GM23338 (cell line): Measurements from ENCODE around the gene BNIP3. TPM values are rescaled to one million over a fixed set of nuclear protein-coding genes. Genes with fewer than 3 reads are reported as not detected.

Experiments
- ATAC-seq: fragments of 200-7000 bp; cut with Tn5 transposase; 3 replicates; pipeline ENCODE4 v1.9.1; 2020
- DNase-seq: peaks from one replicate; pipeline ENCODE4 v3.0.0-alpha.2; 2015; ENCODE audit warnings: low spot score
- H2AFZ ChIP-seq: fragments of 200-600 bp; sonication (generic); 2 replicates; pipeline ENCODE4 v1.8.0; 2016; ENCODE audit warnings: antibody characterized with exemption, mild to moderate bottlenecking, moderate library complexity
- H3F3A ChIP-seq: fragments of 200-600 bp; sonication (generic); replicated peaks from 2 replicates; pipeline ENCODE4 v1.8.0; 2017; ENCODE audit warnings: antibody characterized with exemption, mixed run types, low read depth
- H3K27ac ChIP-seq: fragments of 200-600 bp; sonication (generic); 2 replicates; pipeline ENCODE4 v1.6.1; 2016; ENCODE audit warnings: low read depth
- H3K27me3 ChIP-seq: fragments of 200-600 bp; sonication (generic); 2 replicates; pipeline ENCODE4 v1.8.0; 2016; ENCODE audit warnings: mild to moderate bottlenecking, mixed run types, moderate library complexity; ENCODE audit not compliant: insufficient read depth
- H3K36me3 ChIP-seq: fragments of 200-600 bp; sonication (generic); 2 replicates; pipeline ENCODE4 v1.8.0; 2016; ENCODE audit warnings: mild to moderate bottlenecking; ENCODE audit not compliant: insufficient read depth
- H3K4me1 ChIP-seq: fragments of 200-600 bp; sonication (generic); 2 replicates; pipeline ENCODE4 v1.8.0; 2016; ENCODE audit warnings: mild to moderate bottlenecking, moderate library complexity; ENCODE audit not compliant: insufficient read depth
- H3K4me2 ChIP-seq: fragments of 200-600 bp; sonication (generic); 2 replicates; pipeline ENCODE4 v1.7.1; 2017; ENCODE audit warnings: mixed run types
- H3K4me3 ChIP-seq: fragments of 200-600 bp; sonication (generic); 2 replicates; pipeline ENCODE4 v1.6.1; 2016; ENCODE audit warnings: mixed run types
- H3K79me2 ChIP-seq: fragments of 200-600 bp; sonication (generic); replicated peaks from 2 replicates; pipeline ENCODE4 v1.8.0; 2017; ENCODE audit warnings: mild to moderate bottlenecking; ENCODE audit not compliant: insufficient read depth
- H3K9me2 ChIP-seq: fragments of 200-600 bp; sonication (generic); 2 replicates; pipeline ENCODE4 v1.8.0; 2017; ENCODE audit not compliant: insufficient read depth
- H4K20me1 ChIP-seq: fragments of 200-600 bp; sonication (generic); replicated peaks from 2 replicates; pipeline ENCODE4 v1.8.0; 2017; ENCODE audit warnings: mild to moderate bottlenecking; ENCODE audit not compliant: insufficient read depth
- H3K27ac Mint-ChIP-seq: 2 replicates; pipeline ENCODE4 v1.8.0; 2020; ENCODE audit warnings: inconsistent platforms, mild to moderate bottlenecking, moderate library complexity, mixed read lengths
- H3K27me3 Mint-ChIP-seq: 3 replicates; pipeline ENCODE4 v1.8.0; 2022; ENCODE audit warnings: low read depth, mild to moderate bottlenecking, moderate library complexity, mixed read lengths, inconsistent platforms; ENCODE audit not compliant: insufficient read depth, poor library complexity
- H3K36me3 Mint-ChIP-seq: 3 replicates; pipeline ENCODE4 v1.8.0; 2021; ENCODE audit warnings: low read depth, mild to moderate bottlenecking, inconsistent platforms, moderate library complexity, mixed read lengths
- H3K4me1 Mint-ChIP-seq: 3 replicates; pipeline ENCODE4 v1.8.0; 2020; ENCODE audit warnings: mild to moderate bottlenecking, inconsistent platforms, mixed read lengths
- H3K4me3 Mint-ChIP-seq: 3 replicates; pipeline ENCODE4 v1.8.0; 2021; ENCODE audit warnings: moderate library complexity, mild to moderate bottlenecking, inconsistent platforms, mixed read lengths
- H3K9me3 Mint-ChIP-seq: 3 replicates; pipeline ENCODE4 v1.8.0; 2020; ENCODE audit warnings: moderate library complexity, mild to moderate bottlenecking, inconsistent platforms, mixed read lengths
- CREB1 ChIP-seq: fragments of 250-450 bp; sonication (Bioruptor Pico); IDR thresholded peaks from 2 replicates; pipeline ENCODE4 v1.5.0; 2020; ENCODE audit warnings: low read depth, mild to moderate bottlenecking, moderate library complexity
- CTCF ChIP-seq, 2 experiments: fragments of 200-600 bp in 1 of 2; sonication (generic) in 1 of 2; conservative IDR thresholded peaks; 2 replicates each; pipeline versions ENCODE4 v1.5.1 to v1.6.1; 2016 to 2017; ENCODE audit warnings: antibody characterized with exemption in 2 of 2, low read depth in 2 of 2, mild to moderate bottlenecking in 2 of 2, moderate library complexity in 1 of 2
- EZH2 ChIP-seq: fragments of 200-600 bp; sonication (generic); IDR thresholded peaks from one replicate; pipeline ENCODE4 v1.8.0; 2017; ENCODE audit warnings: antibody characterized with exemption, mild to moderate bottlenecking, low read depth; ENCODE audit not compliant: unreplicated experiment
- EZH2phosphoT487 ChIP-seq: fragments of 200-600 bp; sonication (generic); IDR thresholded peaks from one replicate; pipeline ENCODE4 v1.8.1; 2018; ENCODE audit warnings: antibody characterized with exemption; ENCODE audit not compliant: unreplicated experiment
- JUNB ChIP-seq: IDR thresholded peaks from one replicate; pipeline ENCODE4 v1.6.1; 2016; ENCODE audit warnings: antibody characterized with exemption; ENCODE audit not compliant: unreplicated experiment
- NANOG ChIP-seq: IDR thresholded peaks from 2 replicates; pipeline ENCODE4 v1.6.1; 2016; ENCODE audit warnings: antibody characterized with exemption, borderline replicate concordance
- POLR2AphosphoS5 ChIP-seq: IDR thresholded peaks from 2 replicates; pipeline ENCODE4 v1.6.1; 2016; ENCODE audit warnings: antibody characterized with exemption, low read depth
- REST ChIP-seq: IDR thresholded peaks from one replicate; pipeline ENCODE4 v1.6.1; 2018; ENCODE audit warnings: antibody characterized with exemption; ENCODE audit not compliant: unreplicated experiment
- STAT1 ChIP-seq: IDR thresholded peaks from one replicate; pipeline ENCODE4 v1.6.1; 2016; ENCODE audit warnings: antibody characterized with exemption; ENCODE audit not compliant: unreplicated experiment
- ZNF114 ChIP-seq: fragments of 250-450 bp; sonication (Bioruptor Pico); IDR thresholded peaks from 2 replicates; pipeline ENCODE4 v1.5.0; 2020; ENCODE audit warnings: mild to moderate bottlenecking, moderate library complexity
- ZNF331 ChIP-seq: fragments of 250-450 bp; sonication (Bioruptor Pico); IDR thresholded peaks from 2 replicates; pipeline ENCODE4 v1.5.0; 2020; ENCODE audit warnings: low read depth, mild to moderate bottlenecking, moderate library complexity
- ZNF462 ChIP-seq: fragments of 250-450 bp; sonication (Bioruptor Pico); IDR thresholded peaks from 2 replicates; pipeline ENCODE4 v1.5.0; 2020; ENCODE audit warnings: mild to moderate bottlenecking, moderate library complexity
- polyA plus RNA-seq: library from polyadenylated mRNA; unstranded; fragments of >200 nt; fragmentation: Nextera tagmentation; extraction: Ambion mirVana; gene quantifications from 2 replicates; pipeline ENCODE4 v1.2.1, GENCODE V29; 2016
- total RNA-seq: library from RNA; depleted of rRNA; stranded (reverse); fragments of >200 nt; shearing (Covaris generic); gene quantifications from 2 replicates; pipeline ENCODE4 v1.2.3, GENCODE V29; 2014
- TF ChIP-seq, protein P1 (sequence below): IDR thresholded peaks from 2 replicates; pipeline ENCODE4 v1.6.1; 2016; ENCODE audit warnings: antibody characterized with exemption

The BNIP3 gene
- total and polyA plus RNA-seq, 2 experiments from 2014 or later: 46.3 to 75.0 TPM

DNA sequence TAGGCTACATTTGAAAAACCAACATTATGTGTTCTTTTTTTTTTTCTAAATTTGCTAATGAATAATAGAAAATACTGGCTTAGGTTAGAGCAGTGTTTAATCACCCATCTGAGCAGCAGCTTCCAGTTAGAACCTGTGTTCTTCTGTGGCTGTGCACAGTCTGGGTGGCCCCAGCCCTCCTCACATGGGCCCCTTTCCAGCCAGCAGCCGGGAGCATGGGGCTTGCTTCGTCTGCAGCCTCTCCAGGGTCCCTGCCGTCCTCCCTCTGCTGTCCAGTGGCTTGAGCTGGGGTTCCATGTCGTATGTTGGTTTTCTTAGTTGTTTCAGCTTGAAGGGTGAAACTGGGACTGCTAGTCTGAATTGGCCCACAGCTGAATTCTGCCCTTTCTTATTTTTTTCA is 37.3 kb downstream of the BNIP3 start:
- Histone ChIP-seq H3K36me3 (peaks cover 35% of the 10 kb centered on the region), H3K27me3 (no peaks in the 10 kb centered on the region), H3F3A (no peaks in the 10 kb centered on the region), H3K4me1 (no peaks in the 10 kb centered on the region), H3K4me3 (no peak overlapping the region), H3K9me2 (no peaks in the 10 kb centered on the region), H3K4me2 (no peak overlapping the region), H3K27ac (no peak overlapping the region), H2AFZ (no peak overlapping the region), H4K20me1 (peaks cover 19% of the 10 kb centered on the region), H3K79me2 (peaks cover 9% of the 10 kb centered on the region; the same call in 1 of the 2 replicates)
- Mint-ChIP-seq H3K4me1 (no peaks in the 10 kb centered on the region; the same call in 2 of the 3 replicates), H3K27me3 (peaks cover 2% of the 10 kb centered on the region), H3K4me3 (no peak overlapping the region), H3K9me3 (no peaks in the 10 kb centered on the region), H3K27ac (no peak overlapping the region), H3K36me3 (peaks cover 85% of the 10 kb centered on the region)
- no peak for DNase-seq
- no peak for TF ChIP-seq REST
- TF ChIP-seq EZH2: no peak
- no peak for TF ChIP-seq NANOG
- TF ChIP-seq CREB1 (CRISPR knock-in tag): no peak
- TF ChIP-seq EZH2phosphoT487: no peak
- no peak for TF ChIP-seq POLR2AphosphoS5
- TF ChIP-seq, protein P1, sequence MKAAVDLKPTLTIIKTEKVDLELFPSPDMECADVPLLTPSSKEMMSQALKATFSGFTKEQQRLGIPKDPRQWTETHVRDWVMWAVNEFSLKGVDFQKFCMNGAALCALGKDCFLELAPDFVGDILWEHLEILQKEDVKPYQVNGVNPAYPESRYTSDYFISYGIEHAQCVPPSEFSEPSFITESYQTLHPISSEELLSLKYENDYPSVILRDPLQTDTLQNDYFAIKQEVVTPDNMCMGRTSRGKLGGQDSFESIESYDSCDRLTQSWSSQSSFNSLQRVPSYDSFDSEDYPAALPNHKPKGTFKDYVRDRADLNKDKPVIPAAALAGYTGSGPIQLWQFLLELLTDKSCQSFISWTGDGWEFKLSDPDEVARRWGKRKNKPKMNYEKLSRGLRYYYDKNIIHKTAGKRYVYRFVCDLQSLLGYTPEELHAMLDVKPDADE: no peak
- no peak for TF ChIP-seq ZNF462 (CRISPR knock-in tag)
- no peak for TF ChIP-seq JUNB
- no peak for TF ChIP-seq STAT1
- TF ChIP-seq CTCF (conservative IDR thresholded peaks at IDR 0.05; ENCODE audit: low read depth in 2 of 2): no peak
- no peak for TF ChIP-seq ZNF114 (CRISPR knock-in tag)
- TF ChIP-seq ZNF331: no peak
- ATAC-seq: no peak
